ENCODE data around the gene CTDSPL.

- TF ChIP-seq CTCF (IDR thresholded peaks at IDR 0.05) = no peak
- no peak for TF ChIP-seq REST (IDR thresholded peaks at IDR 0.05; ENCODE audit: insufficient read depth in 1 of 2, low read depth in 2 of 2, low read length in 1 of 2)
Measured at GRCh38 chr3:37886395-37886794, 24.7 kb downstream of the CTDSPL start.
